GM12878 (cell line): ENCODE data around the gene AMOTL1. TPM values are rescaled to one million over a fixed set of nuclear protein-coding genes. Genes with fewer than 3 reads are reported as not detected.

ENCODE experiments used
- ATAC-seq: fragments of 200-7000 bp; cut with Tn5 transposase; 3 replicates; pipeline ENCODE4 v1.9.1; 2020; ENCODE audit warnings: mild to moderate bottlenecking, moderate library complexity
- BruUV-seq: library from RNA; stranded (reverse); fragments of 400-500 nt; replicated peaks from 2 replicates; lab custom pipeline; 2021; lab: Mats Ljungman, UMichigan
- CTCF ChIA-PET: fragments of 300-600 bp; sonication (Branson Sonifier 250); formaldehyde crosslinking; extraction: SDS; loops from one replicate; lab custom pipeline; 2021; ENCODE audit warnings: inconsistent platforms; lab: Yijun Ruan, JAX
- POLR2A ChIA-PET: fragments of 350-600 bp; formaldehyde crosslinking; extraction: SDS; loops from one replicate; lab custom pipeline; 2021; ENCODE audit warnings: inconsistent platforms; lab: Charles Lee
- RAD21 ChIA-PET: fragments of 300-600 bp; sonication (Branson Sonifier 250); formaldehyde crosslinking; loops from one replicate; lab custom pipeline; 2023; ENCODE audit warnings: antibody characterized with exemption; ENCODE audit not compliant: unreplicated experiment; lab: Charles Lee
- SMC1A ChIA-PET: fragments of 300-600 bp; sonication (Branson Sonifier 250); formaldehyde crosslinking; loops from one replicate; lab custom pipeline; 2023; ENCODE audit not compliant: unreplicated experiment, uncharacterized antibody; lab: Charles Lee
- DNase-seq: peaks from one replicate; pipeline ENCODE4 v3.0.0-alpha.2; 2011; ENCODE audit warnings: low read depth, low spot score
- FAIRE-seq: peaks from 3 replicates; lab custom pipeline; 2011; peaks lifted over from hg19 to GRCh38; lab: Jason Lieb, UNC
- H2AFZ ChIP-seq: 2 replicates; pipeline ENCODE4 v1.6.0; 2011; ENCODE audit warnings: low read depth, low read length, control low read depth; ENCODE audit not compliant: control insufficient read depth
- H3K27ac ChIP-seq: 2 replicates; pipeline ENCODE4 v1.5.1; 2011; ENCODE audit warnings: control low read depth; ENCODE audit not compliant: control insufficient read depth, insufficient read depth
- H3K27me3 ChIP-seq, 2 experiments: replicated peaks in 1 of 2; 2 replicates each; pipeline versions ENCODE4 v1.6.0 to v1.6.1; 2011; ENCODE audit warnings: low read length in 1 of 2; ENCODE audit not compliant: control insufficient read depth in 2 of 2, insufficient read depth in 2 of 2
- H3K36me3 ChIP-seq, 2 experiments: 2 replicates each; pipeline ENCODE4 v1.5.1; 2011; ENCODE audit warnings: low read length in 1 of 2; ENCODE audit not compliant: control insufficient read depth in 2 of 2, insufficient read depth in 2 of 2
- H3K4me1 ChIP-seq: 2 replicates; pipeline ENCODE4 v1.6.1; 2011; ENCODE audit warnings: mild to moderate bottlenecking, low read length, moderate library complexity, mixed read lengths; ENCODE audit not compliant: control insufficient read depth, insufficient read depth
- H3K4me2 ChIP-seq: 2 replicates; pipeline ENCODE4 v1.6.0; 2011; ENCODE audit warnings: control low read depth; ENCODE audit not compliant: control insufficient read depth, insufficient read depth
- H3K4me3 ChIP-seq: fragments of 200-600 bp; sonication (generic); 2 replicates; pipeline ENCODE4 v1.5.1; 2016
- H3K79me2 ChIP-seq: 2 replicates; pipeline ENCODE4 v1.6.0; 2011; ENCODE audit warnings: low read length; ENCODE audit not compliant: control insufficient read depth, insufficient read depth
- H3K9ac ChIP-seq: 2 replicates; pipeline ENCODE4 v1.8.0; 2011; ENCODE audit warnings: low read length, control low read depth, mixed read lengths; ENCODE audit not compliant: control insufficient read depth, insufficient read depth
- H3K9me3 ChIP-seq: replicated peaks from 3 replicates; pipeline ENCODE4 v1.5.1; 2011; ENCODE audit warnings: mild to moderate bottlenecking, low read length; ENCODE audit not compliant: control insufficient read depth, insufficient read depth
- H4K20me1 ChIP-seq: 2 replicates; pipeline ENCODE4 v1.6.0; 2011; ENCODE audit not compliant: control insufficient read depth, insufficient read depth
- BACH1 ChIP-seq: fragments of 450-650 bp; IDR thresholded peaks from 2 replicates; pipeline ENCODE4 v1.6.1; 2017; ENCODE audit warnings: mild to moderate bottlenecking, borderline replicate concordance
- BMI1 ChIP-seq: fragments of 450-650 bp; IDR thresholded peaks from 2 replicates; pipeline ENCODE4 v1.6.1; 2016; ENCODE audit warnings: mild to moderate bottlenecking, moderate library complexity, borderline replicate concordance
- CBFB ChIP-seq: IDR thresholded peaks from 2 replicates; pipeline ENCODE4 v1.6.1; 2016; ENCODE audit warnings: antibody characterized with exemption, low read depth
- CBX3 ChIP-seq: fragments of 200-600 bp; sonication (generic); IDR thresholded peaks from 2 replicates; pipeline ENCODE4 v1.6.1; 2016; ENCODE audit warnings: low read depth, borderline replicate concordance
- CHD4 ChIP-seq: fragments of 200-600 bp; sonication (generic); IDR thresholded peaks from 2 replicates; pipeline ENCODE4 v1.6.1; 2016; ENCODE audit warnings: mild to moderate bottlenecking
- DPF2 ChIP-seq: fragments of 450-650 bp; IDR thresholded peaks from 2 replicates; pipeline ENCODE4 v1.6.1; 2017; ENCODE audit warnings: mild to moderate bottlenecking
- EGR1 ChIP-seq, 2 experiments: IDR thresholded peaks; 1 replicate in 1 of 2; 2 replicates in 1 of 2; pipeline ENCODE4 v1.6.1; 2011 to 2012; ENCODE audit warnings: low read depth in 2 of 2, low read length in 2 of 2, borderline replicate concordance in 1 of 2, mild to moderate bottlenecking in 1 of 2, moderate library complexity in 1 of 2
- HSF1 ChIP-seq: fragments of 150-350 bp; IDR thresholded peaks from 2 replicates; pipeline ENCODE4 v1.6.1; 2014; ENCODE audit warnings: mild to moderate bottlenecking, low read depth, low read length
- POLR2A ChIP-seq: IDR thresholded peaks from 2 replicates; pipeline ENCODE4 v1.6.1; 2011; ENCODE audit warnings: low read depth, mild to moderate bottlenecking, low read length
- POLR2AphosphoS2 ChIP-seq: IDR thresholded peaks from 2 replicates; pipeline ENCODE4 v1.6.1; 2011; ENCODE audit warnings: low read depth, mild to moderate bottlenecking, low read length, improper control_type of control experiment, moderate library complexity
- TCF12 ChIP-seq: IDR thresholded peaks from 2 replicates; pipeline ENCODE4 v1.6.1; 2011; ENCODE audit warnings: low read depth, mild to moderate bottlenecking, low read length
- USF2 ChIP-seq: IDR thresholded peaks from 2 replicates; pipeline ENCODE4 v1.6.1; 2011; ENCODE audit warnings: low read depth, low read length, improper control_type of control experiment, borderline replicate concordance
- ZBTB11 ChIP-seq: fragments of 450-650 bp; formaldehyde crosslinking; IDR thresholded peaks from 2 replicates; pipeline ENCODE4 v1.5.0; 2022; ENCODE audit warnings: mild to moderate bottlenecking, missing genetic modification characterization
- ZBTB4 ChIP-seq: fragments of 450-650 bp; formaldehyde crosslinking; IDR thresholded peaks from 2 replicates; pipeline ENCODE4 v1.4.0; 2022; ENCODE audit warnings: mild to moderate bottlenecking, moderate library complexity
- ZNF207 ChIP-seq: fragments of 450-650 bp; IDR thresholded peaks from 2 replicates; pipeline ENCODE4 v1.6.1; 2014; ENCODE audit warnings: antibody characterized with exemption, mild to moderate bottlenecking, borderline replicate concordance
- WGBS: methylation state at CpG from one replicate; pipeline ENCODE4 v1.1.6; 2016; ENCODE audit warnings: low lambda C conversion rate; ENCODE audit not compliant: insufficient replicate concordance, insufficient coverage; ENCODE audit errors: missing lambda C conversion rate; 5-methylcytosine and 5-hydroxymethylcytosine counted together
- in situ Hi-C: fragments of 300-500 bp; cut with MboI; formaldehyde crosslinking; loops from 9 replicates; pipeline ENCODE4 v1.14.3; 2018; ENCODE audit warnings: mixed read lengths
- intact Hi-C: fragments of 100-400 bp; cut with micrococcal nuclease; formaldehyde crosslinking; loops from one replicate; pipeline ENCODE4 v1.14.2; 2022; ENCODE audit not compliant: unreplicated experiment
- polyA plus RNA-seq, 11 experiments: library from polyadenylated mRNA; depleted of rRNA in 4 of 11; unstranded in 6 of 11; stranded (reverse) in 5 of 11; fragments of >200 nt; fragmentation: Nextera tagmentation in 4 of 11; fragmentation: Illumina TruSeq in 1 of 11; extraction: Ambion mirVana in 4 of 11; extraction: Trizol in 1 of 11; gene quantifications; 1 replicate in 1 of 11; 2 replicates in 10 of 11; pipeline versions ENCODE4 v1.2.1 to v1.2.3, GENCODE V29; 2011 to 2016; ENCODE audit warnings: inconsistent platforms in 2 of 11, missing spikeins in 2 of 11, low read depth in 1 of 11
- total RNA-seq, 4 experiments: library from RNA; depleted of rRNA in 3 of 4; stranded (reverse); fragments of >200 nt in 3 of 4; fragmentation: Illumina TruSeq in 1 of 4; extraction: Trizol in 1 of 4; gene quantifications; 2 replicates each; pipeline versions ENCODE4 v1.2.1 to v1.2.3, GENCODE V29; 2013 to 2021

Gene AMOTL1
- total and polyA plus RNA-seq, 10 of the 15 experiments (the other 5 are each of a cell fraction or from before 2014, with no cell fraction given): under 0.01 to 0.41 (median 0.01) TPM; not detected in 7

GRCh38 chr11:94782446-94782845 lies 14.3 kb downstream of the AMOTL1 start:
- in situ Hi-C loops (no loop called here), intact Hi-C loops (no loop called here)
- H3K4me1 ChIP-seq: no peaks in the 10 kb centered on the region
- RAD21 ChIA-PET: no interaction called here
- H3K36me3 ChIP-seq: no peaks in the 10 kb centered on the region
- 0% methylated on average over 1 of the region's 1 CpG for WGBS
- H3K27ac ChIP-seq: no peak overlapping the region
- FAIRE-seq: no peak
- no peak for DNase-seq
- no peak overlapping the region for H3K4me2 ChIP-seq
- H4K20me1 ChIP-seq: no peaks in the 10 kb centered on the region
- CTCF ChIA-PET: interaction anchor here (1.1 kb wide), 1 partner anchor 30 kb away, joined by 3 read pairs; no protein-coding TSS in a partner anchor
- ATAC-seq: no peak
- POLR2A ChIA-PET: no interaction called here
- no peak overlapping the region for H3K4me3 ChIP-seq
- no peak overlapping the region for H2AFZ ChIP-seq
- H3K27me3 ChIP-seq: no peaks in the 10 kb centered on the region
- no peaks in the 10 kb centered on the region for H3K79me2 ChIP-seq
- no TSS peak for BruUV-seq
- H3K9ac ChIP-seq: no peak overlapping the region
- SMC1A ChIA-PET: interaction anchor here (0.8 to 1.2 kb wide), 2 partner anchors 115 to 117 kb away, joined by 3 read pairs; no protein-coding TSS in a partner anchor
- no peaks in the 10 kb centered on the region for H3K9me3 ChIP-seq
- TF ChIP-seq DPF2 (no peak), BACH1 (no peak), CHD4 (no peak), ZNF207 (no peak), POLR2AphosphoS2 (no peak), ZBTB11 (CRISPR knock-in tag) (no peak), USF2 (no peak), POLR2A (no peak), TCF12 (no peak), HSF1 (no peak), CBX3 (no peak), BMI1 (no peak), CBFB (no peak), ZBTB4 (no peak), EGR1 (IDR thresholded peaks at IDR 0.05; ENCODE audit: borderline replicate concordance in 1 of 2, low read depth in 2 of 2, low read length in 2 of 2) (no peak)
